HG03039 (cell line): Measurements from ENCODE around the gene RIPOR3.

Experiments
- ATAC-seq: cut with Tn5 transposase; IDR thresholded peaks from one replicate; pipeline ENCODE4 v1.9.1; 2021; ENCODE audit warnings: mild to moderate bottlenecking, moderate library complexity; ENCODE audit not compliant: unreplicated experiment

Gene RIPOR3

GRCh38 chr20:50592282-50593004, 98.9 kb downstream of the RIPOR3 start:
- ATAC-seq: no peak

- no peak for ATAC-seq
Measured at GRCh38 chr20:50591233-50591852, 100.0 kb downstream of the RIPOR3 start.

GRCh38 chr20:50590348-50590664, 101.0 kb downstream of the RIPOR3 start:
- ATAC-seq: no peak

- no peak for ATAC-seq
Measured at GRCh38 chr20:50589548-50590347, 101.6 kb downstream of the RIPOR3 start.

- no peak for ATAC-seq
Measured at GRCh38 chr20:50588034-50588736, 103.2 kb downstream of the RIPOR3 start.

- no peak for ATAC-seq
Measured at GRCh38 chr20:50587291-50587961, 103.9 kb downstream of the RIPOR3 start.

GRCh38 chr20:50586531-50587232, 104.7 kb downstream of the RIPOR3 start:
- no peak for ATAC-seq

- ATAC-seq: no peak
Measured at GRCh38 chr20:50585678-50586077, 105.7 kb downstream of the RIPOR3 start.

GRCh38 chr20:50585214-50585613, 106.1 kb downstream of the RIPOR3 start:
- ATAC-seq: no peak

GRCh38 chr20:50584687-50585086, 106.7 kb downstream of the RIPOR3 start:
- no peak for ATAC-seq

GRCh38 chr20:50583442-50584150, 107.7 kb downstream of the RIPOR3 start:
- no peak for ATAC-seq

- ATAC-seq: no peak
Measured at GRCh38 chr20:50582591-50583234, 108.6 kb downstream of the RIPOR3 start.

- ATAC-seq: no peak
Measured at GRCh38 chr20:50582092-50582491, 109.2 kb downstream of the RIPOR3 start.

- ATAC-seq: no peak
Measured at GRCh38 chr20:50580842-50581544, 110.3 kb downstream of the RIPOR3 start.

- no peak for ATAC-seq
Measured at GRCh38 chr20:50580016-50580747, 111.2 kb downstream of the RIPOR3 start.

GRCh38 chr20:50579511-50579910, 111.8 kb downstream of the RIPOR3 start:
- no peak for ATAC-seq

GRCh38 chr20:50578778-50579165, 112.6 kb downstream of the RIPOR3 start:
- ATAC-seq: no peak
